GM12878 (cell line): ENCODE measurements around the gene ITGA1. TPM values are rescaled to one million over a fixed set of nuclear protein-coding genes. Genes with fewer than 3 reads are reported as not detected.

Experiments used
- ATAC-seq: fragments of 200-7000 bp; cut with Tn5 transposase; 3 replicates; pipeline ENCODE4 v1.9.1; 2020; ENCODE audit warnings: mild to moderate bottlenecking, moderate library complexity
- BruUV-seq: library from RNA; stranded (reverse); fragments of 400-500 nt; replicated peaks from 2 replicates; lab custom pipeline; 2021; lab: Mats Ljungman, UMichigan
- CTCF ChIA-PET: fragments of 300-600 bp; sonication (Branson Sonifier 250); formaldehyde crosslinking; extraction: SDS; loops from one replicate; lab custom pipeline; 2021; ENCODE audit warnings: inconsistent platforms; lab: Yijun Ruan, JAX
- POLR2A ChIA-PET: fragments of 350-600 bp; formaldehyde crosslinking; extraction: SDS; loops from one replicate; lab custom pipeline; 2021; ENCODE audit warnings: inconsistent platforms; lab: Charles Lee
- RAD21 ChIA-PET: fragments of 300-600 bp; sonication (Branson Sonifier 250); formaldehyde crosslinking; loops from one replicate; lab custom pipeline; 2023; ENCODE audit warnings: antibody characterized with exemption; ENCODE audit not compliant: unreplicated experiment; lab: Charles Lee
- SMC1A ChIA-PET: fragments of 300-600 bp; sonication (Branson Sonifier 250); formaldehyde crosslinking; loops from one replicate; lab custom pipeline; 2023; ENCODE audit not compliant: unreplicated experiment, uncharacterized antibody; lab: Charles Lee
- DNase-seq: peaks from one replicate; pipeline ENCODE4 v3.0.0-alpha.2; 2011; ENCODE audit warnings: low read depth, low spot score
- FAIRE-seq: peaks from 3 replicates; lab custom pipeline; 2011; peaks lifted over from hg19 to GRCh38; lab: Jason Lieb, UNC
- H2AFZ ChIP-seq: 2 replicates; pipeline ENCODE4 v1.6.0; 2011; ENCODE audit warnings: low read depth, low read length, control low read depth; ENCODE audit not compliant: control insufficient read depth
- H3K27ac ChIP-seq: 2 replicates; pipeline ENCODE4 v1.5.1; 2011; ENCODE audit warnings: control low read depth; ENCODE audit not compliant: control insufficient read depth, insufficient read depth
- H3K27me3 ChIP-seq, 2 experiments: replicated peaks in 1 of 2; 2 replicates each; pipeline versions ENCODE4 v1.6.0 to v1.6.1; 2011; ENCODE audit warnings: low read length in 1 of 2; ENCODE audit not compliant: control insufficient read depth in 2 of 2, insufficient read depth in 2 of 2
- H3K36me3 ChIP-seq, 2 experiments: 2 replicates each; pipeline ENCODE4 v1.5.1; 2011; ENCODE audit warnings: low read length in 1 of 2; ENCODE audit not compliant: control insufficient read depth in 2 of 2, insufficient read depth in 2 of 2
- H3K4me1 ChIP-seq: 2 replicates; pipeline ENCODE4 v1.6.1; 2011; ENCODE audit warnings: mild to moderate bottlenecking, low read length, moderate library complexity, mixed read lengths; ENCODE audit not compliant: control insufficient read depth, insufficient read depth
- H3K4me2 ChIP-seq: 2 replicates; pipeline ENCODE4 v1.6.0; 2011; ENCODE audit warnings: control low read depth; ENCODE audit not compliant: control insufficient read depth, insufficient read depth
- H3K4me3 ChIP-seq: fragments of 200-600 bp; sonication (generic); 2 replicates; pipeline ENCODE4 v1.5.1; 2016
- H3K79me2 ChIP-seq: 2 replicates; pipeline ENCODE4 v1.6.0; 2011; ENCODE audit warnings: low read length; ENCODE audit not compliant: control insufficient read depth, insufficient read depth
- H3K9ac ChIP-seq: 2 replicates; pipeline ENCODE4 v1.8.0; 2011; ENCODE audit warnings: low read length, control low read depth, mixed read lengths; ENCODE audit not compliant: control insufficient read depth, insufficient read depth
- H3K9me3 ChIP-seq: replicated peaks from 3 replicates; pipeline ENCODE4 v1.5.1; 2011; ENCODE audit warnings: mild to moderate bottlenecking, low read length; ENCODE audit not compliant: control insufficient read depth, insufficient read depth
- H4K20me1 ChIP-seq: 2 replicates; pipeline ENCODE4 v1.6.0; 2011; ENCODE audit not compliant: control insufficient read depth, insufficient read depth
- BHLHE40 ChIP-seq, 2 experiments: fragments of 450-650 bp in 1 of 2; IDR thresholded peaks; 2 replicates each; pipeline ENCODE4 v1.6.1; 2011 to 2017; ENCODE audit warnings: low read depth in 2 of 2, borderline replicate concordance in 1 of 2, improper control_type of control experiment in 1 of 2, low read length in 1 of 2, mild to moderate bottlenecking in 1 of 2
- CREM ChIP-seq: IDR thresholded peaks from 2 replicates; pipeline ENCODE4 v1.6.1; 2014; ENCODE audit warnings: antibody characterized with exemption, low read depth
- EP300 ChIP-seq, 2 experiments: fragments of 150-350 bp in 1 of 2; IDR thresholded peaks; 2 replicates each; pipeline ENCODE4 v1.6.1; 2011 to 2012; ENCODE audit warnings: low read depth in 2 of 2, low read length in 2 of 2, borderline replicate concordance in 1 of 2, improper control_type of control experiment in 1 of 2, inconsistent platforms in 1 of 2; ENCODE audit not compliant: control insufficient read depth in 1 of 2
- ETV6 ChIP-seq, 2 experiments: fragments of 450-650 bp in 1 of 2; IDR thresholded peaks in 1 of 2; conservative IDR thresholded peaks in 1 of 2; 2 replicates each; pipeline ENCODE4 v1.6.1; 2014; ENCODE audit warnings: antibody characterized with exemption in 1 of 2, borderline replicate concordance in 1 of 2, low read depth in 1 of 2, mild to moderate bottlenecking in 1 of 2, moderate library complexity in 1 of 2
- JUNB ChIP-seq: IDR thresholded peaks from 2 replicates; pipeline ENCODE4 v1.6.1; 2016; ENCODE audit warnings: antibody characterized with exemption, mild to moderate bottlenecking
- NBN ChIP-seq: fragments of 450-650 bp; IDR thresholded peaks from 2 replicates; pipeline ENCODE4 v1.6.1; 2016
- PAX5 ChIP-seq: IDR thresholded peaks from 2 replicates; pipeline ENCODE4 v1.6.1; 2011; ENCODE audit warnings: low read depth, low read length, borderline replicate concordance
- RAD21 ChIP-seq: IDR thresholded peaks from 2 replicates; pipeline ENCODE4 v1.6.1; 2011; ENCODE audit warnings: mild to moderate bottlenecking, low read depth, low read length, moderate library complexity; ENCODE audit not compliant: insufficient read depth
- SKIL ChIP-seq: fragments of 450-650 bp; IDR thresholded peaks from 2 replicates; pipeline ENCODE4 v1.6.1; 2017; ENCODE audit warnings: mild to moderate bottlenecking, low read depth, inconsistent platforms; ENCODE audit not compliant: poor library complexity, severe bottlenecking
- TARDBP ChIP-seq: IDR thresholded peaks from 2 replicates; pipeline ENCODE4 v1.6.1; 2016; ENCODE audit warnings: borderline replicate concordance
- YY1 ChIP-seq: IDR thresholded peaks from 2 replicates; pipeline ENCODE4 v1.6.1; 2011; ENCODE audit warnings: low read depth, mild to moderate bottlenecking, low read length
- ZNF384 ChIP-seq: IDR thresholded peaks from 2 replicates; pipeline ENCODE4 v1.6.1; 2012; ENCODE audit warnings: low read depth, mild to moderate bottlenecking, low read length, improper control_type of control experiment, borderline replicate concordance
- ZNF622 ChIP-seq: fragments of 450-650 bp; IDR thresholded peaks from 2 replicates; pipeline ENCODE4 v1.6.1; 2017; ENCODE audit warnings: mild to moderate bottlenecking, inconsistent platforms
- WGBS: methylation state at CpG from one replicate; pipeline ENCODE4 v1.1.6; 2016; ENCODE audit warnings: low lambda C conversion rate; ENCODE audit not compliant: insufficient replicate concordance, insufficient coverage; ENCODE audit errors: missing lambda C conversion rate; 5-methylcytosine and 5-hydroxymethylcytosine counted together
- in situ Hi-C: fragments of 300-500 bp; cut with MboI; formaldehyde crosslinking; loops from 9 replicates; pipeline ENCODE4 v1.14.3; 2018; ENCODE audit warnings: mixed read lengths
- intact Hi-C: fragments of 100-400 bp; cut with micrococcal nuclease; formaldehyde crosslinking; loops from one replicate; pipeline ENCODE4 v1.14.2; 2022; ENCODE audit not compliant: unreplicated experiment
- polyA plus RNA-seq, 11 experiments: library from polyadenylated mRNA; depleted of rRNA in 4 of 11; unstranded in 6 of 11; stranded (reverse) in 5 of 11; fragments of >200 nt; fragmentation: Nextera tagmentation in 4 of 11; fragmentation: Illumina TruSeq in 1 of 11; extraction: Ambion mirVana in 4 of 11; extraction: Trizol in 1 of 11; gene quantifications; 1 replicate in 1 of 11; 2 replicates in 10 of 11; pipeline versions ENCODE4 v1.2.1 to v1.2.3, GENCODE V29; 2011 to 2016; ENCODE audit warnings: inconsistent platforms in 2 of 11, missing spikeins in 2 of 11, low read depth in 1 of 11
- total RNA-seq, 4 experiments: library from RNA; depleted of rRNA in 3 of 4; stranded (reverse); fragments of >200 nt in 3 of 4; fragmentation: Illumina TruSeq in 1 of 4; extraction: Trizol in 1 of 4; gene quantifications; 2 replicates each; pipeline versions ENCODE4 v1.2.1 to v1.2.3, GENCODE V29; 2013 to 2021
- TF ChIP-seq, protein P1 (sequence below): fragments of 450-650 bp; IDR thresholded peaks from 2 replicates; pipeline ENCODE4 v1.6.1; 2016; ENCODE audit warnings: mild to moderate bottlenecking

The ITGA1 gene
- total and polyA plus RNA-seq, 10 of the 15 experiments (the other 5 are each of a cell fraction or from before 2014, with no cell fraction given): 0.02 to 0.56 (median 0.19) TPM

DNA sequence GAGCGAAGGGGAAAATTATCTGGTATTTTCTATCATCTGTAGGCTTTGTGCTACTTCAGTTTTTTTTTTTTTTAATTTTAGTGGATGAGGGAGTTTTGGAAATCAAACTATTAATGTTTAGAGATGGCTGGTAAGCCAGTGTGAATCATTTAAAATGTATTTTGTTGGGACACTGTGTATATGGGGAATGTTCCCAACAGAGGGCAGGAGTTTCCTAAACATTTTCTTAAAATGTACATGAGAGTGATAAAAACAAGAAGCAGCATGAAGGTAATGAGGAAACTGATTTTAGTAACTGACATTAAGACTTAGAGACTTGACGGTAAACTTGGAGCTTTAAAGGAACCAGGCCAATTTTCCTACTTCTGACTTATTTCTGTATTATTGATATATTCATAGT lies 133.2 kb downstream of the ITGA1 start:
- ChIA-PET SMC1A (no interaction called here), RAD21 (no interaction called here), POLR2A (no interaction called here), CTCF (no interaction called here)
- in situ Hi-C loops: no loop called here
- ATAC-seq: no peak
- no peak for DNase-seq
- H3K27me3 ChIP-seq: no peaks in the 10 kb centered on the region
- BruUV-seq: no TSS peak
- H3K4me3 ChIP-seq: no peak overlapping the region
- H3K4me1 ChIP-seq: no peaks in the 10 kb centered on the region
- no peaks in the 10 kb centered on the region for H3K79me2 ChIP-seq
- TF ChIP-seq JUNB (no peak), EP300 (IDR thresholded peaks at IDR 0.05; ENCODE audit: borderline replicate concordance in 1 of 2, control insufficient read depth in 1 of 2, low read depth in 2 of 2, low read length in 2 of 2) (no peak), ETV6 (conservative IDR thresholded peaks at IDR 0.05 in 1 of 2, IDR thresholded peaks at IDR 0.05 in 1 of 2; ENCODE audit: borderline replicate concordance in 1 of 2, low read depth in 1 of 2) (no peak), TARDBP (no peak), ZNF384 (no peak), RAD21 (no peak), CREM (no peak), BHLHE40 (IDR thresholded peaks at IDR 0.05; ENCODE audit: borderline replicate concordance in 1 of 2, low read depth in 2 of 2, low read length in 1 of 2) (no peak), ZNF622 (no peak), PAX5 (no peak), YY1 (no peak), SKIL (no peak), NBN (no peak)
- TF ChIP-seq, protein P1, sequence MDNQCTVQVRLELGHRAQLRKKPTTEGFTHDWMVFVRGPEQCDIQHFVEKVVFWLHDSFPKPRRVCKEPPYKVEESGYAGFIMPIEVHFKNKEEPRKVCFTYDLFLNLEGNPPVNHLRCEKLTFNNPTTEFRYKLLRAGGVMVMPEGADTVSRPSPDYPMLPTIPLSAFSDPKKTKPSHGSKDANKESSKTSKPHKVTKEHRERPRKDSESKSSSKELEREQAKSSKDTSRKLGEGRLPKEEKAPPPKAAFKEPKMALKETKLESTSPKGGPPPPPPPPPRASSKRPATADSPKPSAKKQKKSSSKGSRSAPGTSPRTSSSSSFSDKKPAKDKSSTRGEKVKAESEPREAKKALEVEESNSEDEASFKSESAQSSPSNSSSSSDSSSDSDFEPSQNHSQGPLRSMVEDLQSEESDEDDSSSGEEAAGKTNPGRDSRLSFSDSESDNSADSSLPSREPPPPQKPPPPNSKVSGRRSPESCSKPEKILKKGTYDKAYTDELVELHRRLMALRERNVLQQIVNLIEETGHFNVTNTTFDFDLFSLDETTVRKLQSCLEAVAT: no peak
- intact Hi-C loops: no loop called here
- H3K9me3 ChIP-seq: no peaks in the 10 kb centered on the region
- FAIRE-seq: no peak
- WGBS: 81% methylated on average over 2 of the region's 2 CpGs
- H3K27ac ChIP-seq: no peak overlapping the region
- H4K20me1 ChIP-seq: no peaks in the 10 kb centered on the region
- no peaks in the 10 kb centered on the region for H3K36me3 ChIP-seq
- no peak overlapping the region for H2AFZ ChIP-seq
- H3K9ac ChIP-seq: no peak overlapping the region
- no peak overlapping the region for H3K4me2 ChIP-seq
